K562 (cell line): ENCODE measurements around the gene SOHLH2. TPM values are rescaled to one million over a fixed set of nuclear protein-coding genes. Genes with fewer than 3 reads are reported as not detected.

Source experiments
- ARNT ChIP-seq, 2 experiments: fragments of 450-650 bp; IDR thresholded peaks; 2 replicates each; pipeline ENCODE4 v1.6.1; 2016; ENCODE audit warnings: mild to moderate bottlenecking in 1 of 2
- ETV1 ChIP-seq: fragments of 450-650 bp; conservative IDR thresholded peaks from 2 replicates; pipeline ENCODE4 v1.6.1; 2016; ENCODE audit warnings: missing genetic modification characterization, control low read depth, low read depth, missing compliant biosample characterization
- MAFF ChIP-seq: IDR thresholded peaks from 2 replicates; pipeline ENCODE4 v1.6.1; 2012; ENCODE audit warnings: low read length, improper control_type of control experiment
- MAFK ChIP-seq: IDR thresholded peaks from 2 replicates; pipeline ENCODE4 v1.6.1; 2011; ENCODE audit warnings: low read length, improper control_type of control experiment
- NBN ChIP-seq: fragments of 450-650 bp; IDR thresholded peaks from 2 replicates; pipeline ENCODE4 v1.6.1; 2016; ENCODE audit warnings: low read depth, mild to moderate bottlenecking
- NFXL1 ChIP-seq: fragments of 450-650 bp; formaldehyde crosslinking; IDR thresholded peaks from 2 replicates; pipeline ENCODE4 v1.4.0; 2021; ENCODE audit warnings: mild to moderate bottlenecking
- RAD21 ChIP-seq, 2 experiments: fragments of 250-450 bp in 1 of 2; fragments of 450-650 bp in 1 of 2; sonication (Bioruptor Pico) in 1 of 2; formaldehyde crosslinking in 1 of 2; IDR thresholded peaks in 1 of 2; conservative IDR thresholded peaks in 1 of 2; 2 replicates each; pipeline versions ENCODE4 v1.4.0 to v1.8.0; 2020 to 2022; ENCODE audit warnings: mild to moderate bottlenecking in 2 of 2, moderate library complexity in 1 of 2
- SETDB1 ChIP-seq: IDR thresholded peaks from one replicate; pipeline ENCODE4 v1.6.1; 2012; ENCODE audit warnings: low read length, control low read depth, inconsistent platforms
- SREBF2 ChIP-seq: sonication (generic); formaldehyde crosslinking; IDR thresholded peaks from 2 replicates; pipeline ENCODE4 v1.4.0; 2020; ENCODE audit warnings: mild to moderate bottlenecking, missing genetic modification reagents
- polyA plus RNA-seq, 8 experiments: library from polyadenylated mRNA; depleted of rRNA in 4 of 8; stranded (reverse) in 5 of 8; unstranded in 3 of 8; fragments of >200 nt; fragmentation: Nextera tagmentation in 2 of 8; fragmentation: Illumina TruSeq in 1 of 8; extraction: Ambion mirVana in 2 of 8; extraction: Trizol in 1 of 8; gene quantifications; 2 replicates each; pipeline versions ENCODE4 v1.2.1 to v1.2.3, GENCODE V29; 2011 to 2014; ENCODE audit warnings: inconsistent platforms in 1 of 8, missing spikeins in 1 of 8
- total RNA-seq, 7 experiments: library from RNA; depleted of rRNA in 6 of 7; stranded (reverse); fragments of >200 nt in 6 of 7; fragmentation: Illumina TruSeq in 2 of 7; extraction: Trizol in 2 of 7; gene quantifications; 2 replicates each; pipeline versions ENCODE4 v1.2.1 to v1.2.3, GENCODE V29; 2011 to 2021; ENCODE audit warnings: low replicate concordance in 1 of 7
- TF ChIP-seq, protein P1 (sequence below): fragments of 250-450 bp; sonication (Bioruptor Pico); IDR thresholded peaks from 2 replicates; pipeline ENCODE4 v1.5.0; 2021
- TF ChIP-seq, protein P2 (sequence below): fragments of 450-650 bp; formaldehyde crosslinking; IDR thresholded peaks from 2 replicates; pipeline ENCODE4 v1.4.0; 2020; ENCODE audit warnings: mild to moderate bottlenecking, moderate library complexity

The SOHLH2 gene
- total and polyA plus RNA-seq, 9 of the 15 experiments (the other 6 are each of a cell fraction or from before 2014, with no cell fraction given), result 10.3 to 26.7 (median 17.0) TPM

DNA sequence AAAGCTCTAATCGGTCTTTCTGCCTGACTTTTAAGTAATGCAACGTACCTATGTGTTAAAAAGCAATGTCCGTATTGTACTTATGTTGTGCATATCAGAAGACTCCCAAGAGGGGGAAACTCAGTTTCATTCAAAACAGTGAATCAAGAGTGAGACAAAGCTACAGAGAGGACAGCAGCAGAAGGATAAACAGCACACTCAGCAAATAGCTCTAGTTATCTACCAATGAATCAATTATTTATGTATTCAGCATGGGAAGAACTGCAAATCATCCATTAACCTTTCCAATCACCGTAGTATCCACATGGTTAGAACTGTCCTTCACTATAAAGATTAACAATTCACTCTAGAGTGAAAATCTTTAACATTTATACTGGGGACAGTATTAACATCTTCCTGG lies 36.7 kb upstream of the SOHLH2 start (continued):
- TF ChIP-seq, protein P1, sequence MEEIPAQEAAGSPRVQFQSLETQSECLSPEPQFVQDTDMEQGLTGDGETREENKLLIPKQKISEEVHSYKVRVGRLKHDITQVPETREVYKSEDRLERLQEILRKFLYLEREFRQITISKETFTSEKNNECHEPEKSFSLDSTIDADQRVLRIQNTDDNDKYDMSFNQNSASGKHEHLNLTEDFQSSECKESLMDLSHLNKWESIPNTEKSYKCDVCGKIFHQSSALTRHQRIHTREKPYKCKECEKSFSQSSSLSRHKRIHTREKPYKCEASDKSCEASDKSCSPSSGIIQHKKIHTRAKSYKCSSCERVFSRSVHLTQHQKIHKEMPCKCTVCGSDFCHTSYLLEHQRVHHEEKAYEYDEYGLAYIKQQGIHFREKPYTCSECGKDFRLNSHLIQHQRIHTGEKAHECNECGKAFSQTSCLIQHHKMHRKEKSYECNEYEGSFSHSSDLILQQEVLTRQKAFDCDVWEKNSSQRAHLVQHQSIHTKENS (CRISPR knock-in tag), result no peak
- TF ChIP-seq NFXL1 (CRISPR knock-in tag) (no peak), NBN (no peak), MAFF (peak; percentile 54), SETDB1 (no peak), MAFK (peak; percentile 64), RAD21 (CRISPR knock-in tag; conservative IDR thresholded peaks at IDR 0.05 in 1 of 2, IDR thresholded peaks at IDR 0.05 in 1 of 2) (no peak), ETV1 (tag) (no peak), SREBF2 (CRISPR knock-in tag) (no peak), ARNT (IDR thresholded peaks at IDR 0.05) (no peak)
- TF ChIP-seq, protein P2, sequence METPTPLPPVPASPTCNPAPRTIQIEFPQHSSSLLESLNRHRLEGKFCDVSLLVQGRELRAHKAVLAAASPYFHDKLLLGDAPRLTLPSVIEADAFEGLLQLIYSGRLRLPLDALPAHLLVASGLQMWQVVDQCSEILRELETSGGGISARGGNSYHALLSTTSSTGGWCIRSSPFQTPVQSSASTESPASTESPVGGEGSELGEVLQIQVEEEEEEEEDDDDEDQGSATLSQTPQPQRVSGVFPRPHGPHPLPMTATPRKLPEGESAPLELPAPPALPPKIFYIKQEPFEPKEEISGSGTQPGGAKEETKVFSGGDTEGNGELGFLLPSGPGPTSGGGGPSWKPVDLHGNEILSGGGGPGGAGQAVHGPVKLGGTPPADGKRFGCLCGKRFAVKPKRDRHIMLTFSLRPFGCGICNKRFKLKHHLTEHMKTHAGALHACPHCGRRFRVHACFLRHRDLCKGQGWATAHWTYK (CRISPR knock-in tag), result no peak
